Neural progenitor cell (in vitro differentiated cells): ENCODE results near the gene HSD17B13. TPM values are rescaled to one million over a fixed set of nuclear protein-coding genes. Genes with fewer than 3 reads are reported as not detected.
"Not testable (repeated sequence)": the region's sequence is repeated elsewhere in the genome, so short reads cannot be mapped to it uniquely, and the experiment has no call there.

ENCODE experiments used
- DNase-seq: peaks from one replicate; pipeline ENCODE4 v3.0.0-alpha.2; 2016; ENCODE audit warnings: low spot score
- H2AFZ ChIP-seq: fragments of 200-600 bp; sonication (generic); replicated peaks from 2 replicates; pipeline ENCODE4 v1.6.1; 2016; ENCODE audit warnings: antibody characterized with exemption
- H3F3A ChIP-seq: fragments of 200-600 bp; sonication (generic); 2 replicates; pipeline ENCODE4 v1.6.1; 2016; ENCODE audit warnings: antibody characterized with exemption, low read depth
- H3K27ac ChIP-seq: fragments of 200-600 bp; sonication (generic); 2 replicates; pipeline ENCODE4 v1.5.1; 2016; ENCODE audit warnings: mild to moderate bottlenecking
- H3K27me3 ChIP-seq: fragments of 200-600 bp; sonication (generic); 2 replicates; pipeline ENCODE4 v1.6.1; 2016; ENCODE audit warnings: mild to moderate bottlenecking, moderate library complexity
- H3K36me3 ChIP-seq: fragments of 200-600 bp; sonication (generic); 2 replicates; pipeline ENCODE4 v1.5.1; 2016
- H3K4me1 ChIP-seq: fragments of 200-600 bp; sonication (generic); 2 replicates; pipeline ENCODE4 v1.6.1; 2016; ENCODE audit warnings: mixed run types
- H3K4me2 ChIP-seq: fragments of 200-600 bp; sonication (generic); 2 replicates; pipeline ENCODE4 v1.6.1; 2016
- H3K4me3 ChIP-seq: fragments of 200-600 bp; sonication (generic); 2 replicates; pipeline ENCODE4 v1.5.1; 2016
- H3K79me2 ChIP-seq: fragments of 200-600 bp; sonication (generic); 2 replicates; pipeline ENCODE4 v1.6.1; 2016; ENCODE audit warnings: low read depth
- H3K9ac ChIP-seq: fragments of 200-600 bp; sonication (generic); 2 replicates; pipeline ENCODE4 v1.6.1; 2016
- H3K9me3 ChIP-seq: fragments of 200-600 bp; sonication (generic); 2 replicates; pipeline ENCODE4 v1.5.1; 2016; ENCODE audit warnings: low read depth
- H4K20me1 ChIP-seq: fragments of 200-600 bp; sonication (generic); 2 replicates; pipeline ENCODE4 v1.6.1; 2016; ENCODE audit warnings: low read depth
- H3K27ac Mint-ChIP-seq: 3 replicates; pipeline ENCODE4 v1.8.0; 2021; ENCODE audit warnings: mixed read lengths
- H3K27me3 Mint-ChIP-seq: 2 replicates; pipeline ENCODE4 v1.8.0; 2022; ENCODE audit warnings: low read depth, mild to moderate bottlenecking, inconsistent platforms, moderate library complexity, mixed read lengths; ENCODE audit not compliant: insufficient read depth
- H3K36me3 Mint-ChIP-seq: 3 replicates; pipeline ENCODE4 v1.8.0; 2021; ENCODE audit warnings: mixed read lengths
- H3K4me1 Mint-ChIP-seq: 3 replicates; pipeline ENCODE4 v1.8.0; 2021; ENCODE audit warnings: mixed read lengths
- H3K4me3 Mint-ChIP-seq: 3 replicates; pipeline ENCODE4 v1.8.0; 2021; ENCODE audit warnings: mild to moderate bottlenecking, moderate library complexity, mixed read lengths
- H3K9me3 Mint-ChIP-seq: 3 replicates; pipeline ENCODE4 v1.8.0; 2020; ENCODE audit warnings: mixed read lengths
- EZH2 ChIP-seq: fragments of 200-600 bp; sonication (generic); IDR thresholded peaks from 2 replicates; pipeline ENCODE4 v1.6.1; 2017; ENCODE audit warnings: antibody characterized with exemption, mild to moderate bottlenecking, moderate library complexity
- EZH2phosphoT487 ChIP-seq: fragments of 200-600 bp; sonication (generic); IDR thresholded peaks from 2 replicates; pipeline ENCODE4 v1.6.1; 2017; ENCODE audit warnings: antibody characterized with exemption
- total RNA-seq: library from RNA; depleted of rRNA; stranded (reverse); fragments of >200 nt; gene quantifications from 2 replicates; pipeline ENCODE4 v1.2.3, GENCODE V29; 2015; ENCODE audit warnings: low replicate concordance
- TF ChIP-seq, protein P1 (sequence below): fragments of 200-600 bp; sonication (generic); IDR thresholded peaks from 2 replicates; pipeline ENCODE4 v1.5.1; 2017; ENCODE audit warnings: antibody characterized with exemption, mild to moderate bottlenecking

HSD17B13 gene
- total RNA-seq, 1 donor from 2014 or later, result 0.60 TPM

DNA sequence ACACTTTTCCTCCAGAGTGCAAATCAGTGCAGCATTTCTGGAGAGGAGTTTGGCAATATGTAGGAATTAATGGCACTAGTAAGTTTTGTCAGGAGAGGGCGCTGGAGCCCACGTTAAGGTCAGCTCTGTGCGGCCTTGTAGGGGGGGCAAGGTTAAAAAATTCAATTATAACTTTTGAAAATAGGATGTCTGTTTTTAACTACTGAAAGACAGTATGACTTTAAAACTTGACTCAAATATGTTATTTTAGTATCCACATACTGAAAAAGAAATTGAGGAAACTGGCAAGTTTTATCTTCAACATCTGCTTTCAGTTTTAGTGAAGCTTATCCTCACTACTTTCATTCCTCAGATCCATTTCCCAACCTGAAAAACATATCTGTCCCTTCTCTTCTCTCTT is 30.9 kb upstream of the HSD17B13 start:
- no peak overlapping the region for H3K4me3 Mint-ChIP-seq
- no peaks in the 10 kb centered on the region for H3K27me3 Mint-ChIP-seq
- H3K36me3 Mint-ChIP-seq, result peaks cover 3% of the 10 kb centered on the region
- Histone ChIP-seq H2AFZ (no peak overlapping the region), H3K27me3 (no peaks in the 10 kb centered on the region), H3F3A (peaks cover 5% of the 10 kb centered on the region), H3K4me3 (no peak overlapping the region), H3K79me2 (no peaks in the 10 kb centered on the region), H3K9ac (no peak overlapping the region), H3K36me3 (no peaks in the 10 kb centered on the region), H4K20me1 (no peaks in the 10 kb centered on the region), H3K27ac (no peak overlapping the region), H3K9me3 (no peaks in the 10 kb centered on the region), H3K4me1 (no peaks in the 10 kb centered on the region), H3K4me2 (no peak overlapping the region)
- H3K27ac Mint-ChIP-seq, result no peak overlapping the region
- no peak for TF ChIP-seq EZH2phosphoT487
- TF ChIP-seq, protein P1, sequence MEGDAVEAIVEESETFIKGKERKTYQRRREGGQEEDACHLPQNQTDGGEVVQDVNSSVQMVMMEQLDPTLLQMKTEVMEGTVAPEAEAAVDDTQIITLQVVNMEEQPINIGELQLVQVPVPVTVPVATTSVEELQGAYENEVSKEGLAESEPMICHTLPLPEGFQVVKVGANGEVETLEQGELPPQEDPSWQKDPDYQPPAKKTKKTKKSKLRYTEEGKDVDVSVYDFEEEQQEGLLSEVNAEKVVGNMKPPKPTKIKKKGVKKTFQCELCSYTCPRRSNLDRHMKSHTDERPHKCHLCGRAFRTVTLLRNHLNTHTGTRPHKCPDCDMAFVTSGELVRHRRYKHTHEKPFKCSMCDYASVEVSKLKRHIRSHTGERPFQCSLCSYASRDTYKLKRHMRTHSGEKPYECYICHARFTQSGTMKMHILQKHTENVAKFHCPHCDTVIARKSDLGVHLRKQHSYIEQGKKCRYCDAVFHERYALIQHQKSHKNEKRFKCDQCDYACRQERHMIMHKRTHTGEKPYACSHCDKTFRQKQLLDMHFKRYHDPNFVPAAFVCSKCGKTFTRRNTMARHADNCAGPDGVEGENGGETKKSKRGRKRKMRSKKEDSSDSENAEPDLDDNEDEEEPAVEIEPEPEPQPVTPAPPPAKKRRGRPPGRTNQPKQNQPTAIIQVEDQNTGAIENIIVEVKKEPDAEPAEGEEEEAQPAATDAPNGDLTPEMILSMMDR, result peak; percentile 89
- H3K4me1 Mint-ChIP-seq, result no peaks in the 10 kb centered on the region
- no peaks in the 10 kb centered on the region for H3K9me3 Mint-ChIP-seq
- peak; percentile 69 for DNase-seq

DNA sequence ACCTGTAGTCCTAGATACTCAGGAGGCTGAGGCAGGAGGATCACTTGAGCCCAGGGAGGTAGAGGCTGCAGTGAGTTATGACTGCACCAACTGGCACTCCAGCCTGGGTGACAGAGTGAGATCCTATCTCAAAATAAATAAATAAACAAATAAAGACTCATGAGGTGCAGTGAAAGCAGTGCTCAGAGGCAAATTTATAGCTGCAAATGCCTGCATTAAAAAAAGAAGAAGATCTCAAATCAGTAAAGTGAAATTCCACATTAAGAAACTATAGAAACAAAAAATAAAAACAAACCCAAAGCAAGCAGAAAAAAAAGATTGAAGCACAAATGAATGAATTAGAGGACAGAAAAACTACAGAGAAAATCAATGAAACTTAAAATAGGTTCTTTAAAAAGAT is 22.5 kb upstream of the HSD17B13 start:
- Histone ChIP-seq H4K20me1 (no peaks in the 10 kb centered on the region), H3K4me3 (no peak overlapping the region), H3K27me3 (no peaks in the 10 kb centered on the region), H3K36me3 (no peaks in the 10 kb centered on the region), H3K79me2 (no peaks in the 10 kb centered on the region), H3K4me1 (no peaks in the 10 kb centered on the region), H3K9ac (no peak overlapping the region), H3K4me2 (no peak overlapping the region), H2AFZ (no peak overlapping the region), H3F3A (no peaks in the 10 kb centered on the region), H3K9me3 (peaks cover 5% of the 10 kb centered on the region), H3K27ac (no peak overlapping the region)
- Mint-ChIP-seq H3K27ac (no peak overlapping the region), H3K36me3 (peaks cover 22% of the 10 kb centered on the region), H3K4me1 (no peaks in the 10 kb centered on the region), H3K27me3 (no peaks in the 10 kb centered on the region), H3K9me3 (peaks cover 19% of the 10 kb centered on the region), H3K4me3 (no peak overlapping the region)
- TF ChIP-seq, protein P1, result no peak
- TF ChIP-seq EZH2phosphoT487, result no peak
- TF ChIP-seq EZH2, result no peak
- DNase-seq, result no peak

DNA sequence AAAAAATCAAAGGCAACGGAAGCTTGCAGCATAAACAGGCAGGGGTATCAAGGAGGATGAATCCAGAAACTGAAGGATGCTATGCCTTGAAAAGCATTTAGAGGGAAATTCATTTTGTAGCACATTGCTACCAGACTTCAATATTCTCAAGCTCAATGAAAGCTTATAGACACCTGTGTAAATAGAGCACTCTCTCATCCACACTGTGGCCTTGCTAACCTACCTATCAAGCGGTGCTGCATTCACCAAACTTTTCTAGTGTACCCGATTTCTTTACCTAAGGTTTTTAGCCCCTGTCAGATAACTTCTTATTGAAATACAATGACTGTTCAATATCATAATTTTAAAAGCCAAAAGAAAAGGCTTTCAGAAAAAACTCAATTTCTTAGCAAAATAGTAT is 20.2 kb upstream of the HSD17B13 start:
- Histone ChIP-seq H4K20me1 (no peaks in the 10 kb centered on the region), H3K4me2 (no peak overlapping the region), H3K4me3 (no peak overlapping the region), H3K27ac (no peak overlapping the region), H3K27me3 (no peaks in the 10 kb centered on the region), H3K9ac (no peak overlapping the region), H2AFZ (no peak overlapping the region), H3K9me3 (peaks cover 5% of the 10 kb centered on the region), H3K79me2 (no peaks in the 10 kb centered on the region), H3K4me1 (no peaks in the 10 kb centered on the region), H3F3A (no peaks in the 10 kb centered on the region), H3K36me3 (no peaks in the 10 kb centered on the region)
- peaks cover 31% of the 10 kb centered on the region for H3K36me3 Mint-ChIP-seq
- H3K27ac Mint-ChIP-seq, result no peak overlapping the region
- no peak overlapping the region for H3K4me3 Mint-ChIP-seq
- DNase-seq, result no peak
- H3K9me3 Mint-ChIP-seq, result peaks cover 19% of the 10 kb centered on the region
- no peaks in the 10 kb centered on the region for H3K27me3 Mint-ChIP-seq
- H3K4me1 Mint-ChIP-seq, result no peaks in the 10 kb centered on the region
- TF ChIP-seq, protein P1, result no peak
- TF ChIP-seq EZH2phosphoT487, result no peak

DNA sequence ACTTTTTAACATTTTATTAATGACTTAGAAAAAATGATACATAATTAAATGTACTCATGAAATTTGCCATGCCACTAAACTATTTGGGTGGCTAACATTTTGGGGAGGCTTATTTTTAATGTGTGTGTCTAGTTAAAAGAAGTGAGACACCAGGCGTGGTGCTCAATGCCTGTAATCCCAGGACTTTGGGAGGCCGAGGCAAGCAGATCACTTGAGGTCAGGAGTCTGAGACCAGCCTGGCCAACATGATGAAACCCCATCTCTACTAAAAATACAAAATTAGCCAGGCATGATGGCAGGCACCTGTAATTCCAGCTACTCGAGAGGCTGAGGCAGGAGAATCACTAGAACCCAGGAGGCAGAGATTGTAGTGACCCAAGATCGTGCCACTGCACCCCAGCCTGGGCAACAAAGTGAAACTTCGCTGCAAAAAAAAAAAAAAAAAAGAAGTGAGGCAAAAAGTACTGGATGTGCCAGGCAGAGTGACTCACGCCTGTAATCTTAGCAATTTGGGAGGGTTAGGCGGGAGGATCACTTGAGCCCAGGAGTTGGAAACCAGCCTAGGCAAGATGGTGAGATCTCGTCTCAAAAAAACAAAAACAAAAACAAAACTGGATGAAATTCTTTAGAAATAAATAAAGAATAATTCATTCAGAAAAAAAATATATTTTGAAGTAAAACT is 19.4 kb upstream of the HSD17B13 start:
- H3K27ac ChIP-seq, H3K9me3 ChIP-seq, H3K27me3 ChIP-seq, H3F3A ChIP-seq, H3K4me3 Mint-ChIP-seq, H3K27ac Mint-ChIP-seq, DNase-seq, H3K4me3 ChIP-seq, H4K20me1 ChIP-seq, H3K36me3 ChIP-seq, H3K4me1 Mint-ChIP-seq, H3K4me2 ChIP-seq, H3K79me2 ChIP-seq, H3K9ac ChIP-seq, H2AFZ ChIP-seq, H3K27me3 Mint-ChIP-seq, H3K4me1 ChIP-seq: not testable (repeated sequence)
- Mint-ChIP-seq H3K36me3 (peaks cover 32% of the 10 kb centered on the region), H3K9me3 (peaks cover 19% of the 10 kb centered on the region)
